ENCODE data around the gene DNM3. TPM values are rescaled to one million over a fixed set of nuclear protein-coding genes. Genes with fewer than 3 reads are reported as not detected.

DNM3 gene
- total and polyA plus RNA-seq, 7 donors = 0.60 to 13.3 (median 3.9) TPM

DNA sequence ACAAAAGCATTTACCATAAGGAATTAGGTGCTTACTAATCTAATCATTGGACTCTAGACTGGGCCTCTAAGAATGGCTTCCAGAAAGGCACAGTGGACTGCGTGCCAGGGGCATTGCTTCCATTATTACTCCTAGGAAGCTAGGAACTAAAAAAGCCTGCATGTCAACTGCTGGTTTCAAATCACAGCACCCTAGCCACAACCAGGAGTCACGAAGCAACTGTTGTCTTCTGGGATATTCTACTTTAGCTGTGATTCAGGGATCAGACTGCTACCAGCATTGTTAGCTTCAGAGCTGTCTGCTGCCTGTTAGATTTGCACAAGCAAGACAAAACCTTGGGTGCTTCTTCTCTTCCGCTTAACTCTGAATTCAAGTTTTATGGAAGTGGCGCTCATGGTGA is 38.3 kb downstream of the DNM3 start:
- no peaks in the 10 kb centered on the region for H3K36me3 ChIP-seq
- no peak for TF ChIP-seq POLR2A (IDR thresholded peaks at IDR 0.05)
- no peak for TF ChIP-seq POLR2AphosphoS5 (IDR thresholded peaks at IDR 0.05)
- intact Hi-C loops (cut with DNase I) = no loop called here
- H3K27ac ChIP-seq = no peak overlapping the region
- H3K4me1 ChIP-seq = no peaks in the 10 kb centered on the region
- DNase-seq = no peak
- 95% methylated on average over 4 of the region's 4 CpGs for WGBS, 2 donors
- no peaks in the 10 kb centered on the region for H3K9me3 ChIP-seq
- H3K27me3 ChIP-seq = no peaks in the 10 kb centered on the region
- H3K4me3 ChIP-seq = no peak overlapping the region

DNA sequence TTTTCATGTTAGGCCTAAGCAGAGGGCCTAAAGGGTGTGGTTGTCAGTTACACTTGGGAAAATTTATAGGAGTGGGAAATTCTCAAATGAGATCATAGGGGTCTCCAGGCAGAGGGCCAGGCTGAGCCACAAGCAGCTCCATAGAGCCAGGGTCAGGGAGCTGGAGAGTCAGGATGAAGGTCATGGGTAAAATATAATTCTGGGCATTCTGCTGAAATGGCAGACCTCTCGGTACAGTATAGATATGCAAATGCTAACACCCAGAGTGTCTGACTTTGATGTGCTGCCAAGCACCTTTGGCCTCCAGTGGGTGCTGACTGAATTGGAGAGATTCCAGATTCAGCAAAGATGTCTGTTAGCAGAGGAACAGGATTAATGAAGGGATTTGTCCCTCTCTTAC is 40.1 kb downstream of the DNM3 start:
- no peaks in the 10 kb centered on the region for H3K36me3 ChIP-seq
- no peak overlapping the region for H3K27ac ChIP-seq
- H3K9me3 ChIP-seq = no peaks in the 10 kb centered on the region
- no peak for TF ChIP-seq EP300 (IDR thresholded peaks at IDR 0.05)
- TF ChIP-seq, protein P1, sequence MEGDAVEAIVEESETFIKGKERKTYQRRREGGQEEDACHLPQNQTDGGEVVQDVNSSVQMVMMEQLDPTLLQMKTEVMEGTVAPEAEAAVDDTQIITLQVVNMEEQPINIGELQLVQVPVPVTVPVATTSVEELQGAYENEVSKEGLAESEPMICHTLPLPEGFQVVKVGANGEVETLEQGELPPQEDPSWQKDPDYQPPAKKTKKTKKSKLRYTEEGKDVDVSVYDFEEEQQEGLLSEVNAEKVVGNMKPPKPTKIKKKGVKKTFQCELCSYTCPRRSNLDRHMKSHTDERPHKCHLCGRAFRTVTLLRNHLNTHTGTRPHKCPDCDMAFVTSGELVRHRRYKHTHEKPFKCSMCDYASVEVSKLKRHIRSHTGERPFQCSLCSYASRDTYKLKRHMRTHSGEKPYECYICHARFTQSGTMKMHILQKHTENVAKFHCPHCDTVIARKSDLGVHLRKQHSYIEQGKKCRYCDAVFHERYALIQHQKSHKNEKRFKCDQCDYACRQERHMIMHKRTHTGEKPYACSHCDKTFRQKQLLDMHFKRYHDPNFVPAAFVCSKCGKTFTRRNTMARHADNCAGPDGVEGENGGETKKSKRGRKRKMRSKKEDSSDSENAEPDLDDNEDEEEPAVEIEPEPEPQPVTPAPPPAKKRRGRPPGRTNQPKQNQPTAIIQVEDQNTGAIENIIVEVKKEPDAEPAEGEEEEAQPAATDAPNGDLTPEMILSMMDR (IDR thresholded peaks at IDR 0.05) = no peak
- TF ChIP-seq POLR2A (IDR thresholded peaks at IDR 0.05) = no peak
- TF ChIP-seq POLR2AphosphoS5 (IDR thresholded peaks at IDR 0.05) = no peak
- no peak for DNase-seq
- WGBS, 2 donors = 22 to 61% methylated on average over 1 of the region's 1 CpG
- H3K4me1 ChIP-seq = no peaks in the 10 kb centered on the region
- H3K4me3 ChIP-seq = no peak overlapping the region
- intact Hi-C loops (cut with DNase I) = no loop called here
- H3K27me3 ChIP-seq = no peaks in the 10 kb centered on the region

DNA sequence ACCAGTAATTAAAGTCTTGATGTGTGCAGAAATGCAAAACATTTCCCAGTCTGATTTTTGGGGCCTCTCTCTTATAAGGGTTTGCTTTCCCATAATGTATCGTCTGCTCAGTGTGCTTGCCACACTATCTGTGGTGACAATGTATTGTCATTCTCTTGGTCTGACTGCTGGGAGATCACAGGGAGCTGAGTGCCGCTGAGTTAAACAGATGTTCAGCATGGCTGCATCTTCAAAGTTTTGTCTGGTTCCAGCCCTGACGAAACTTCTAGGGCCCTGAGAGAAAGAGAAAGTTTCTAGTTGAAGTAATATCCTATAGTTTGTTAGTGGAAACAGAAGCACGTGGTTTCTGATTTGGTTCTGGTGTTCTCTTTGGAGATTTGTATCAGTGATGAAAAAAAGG is 42.6 kb downstream of the DNM3 start:
- no peak for DNase-seq
- 67 to 86% methylated on average over 4 of the region's 4 CpGs for WGBS, 2 donors
- Histone ChIP-seq H3K36me3 (no peaks in the 10 kb centered on the region), H3K27ac (no peak overlapping the region), H3K27me3 (no peaks in the 10 kb centered on the region), H3K4me1 (no peaks in the 10 kb centered on the region), H3K4me3 (no peak overlapping the region), H3K9me3 (no peaks in the 10 kb centered on the region)
- intact Hi-C loops (cut with DNase I) = no loop called here
- TF ChIP-seq, protein P1 (IDR thresholded peaks at IDR 0.05) = no peak
- no peak for TF ChIP-seq POLR2A (IDR thresholded peaks at IDR 0.05)
- no peak for TF ChIP-seq EP300 (IDR thresholded peaks at IDR 0.05)
- TF ChIP-seq POLR2AphosphoS5 (IDR thresholded peaks at IDR 0.05) = no peak

DNA sequence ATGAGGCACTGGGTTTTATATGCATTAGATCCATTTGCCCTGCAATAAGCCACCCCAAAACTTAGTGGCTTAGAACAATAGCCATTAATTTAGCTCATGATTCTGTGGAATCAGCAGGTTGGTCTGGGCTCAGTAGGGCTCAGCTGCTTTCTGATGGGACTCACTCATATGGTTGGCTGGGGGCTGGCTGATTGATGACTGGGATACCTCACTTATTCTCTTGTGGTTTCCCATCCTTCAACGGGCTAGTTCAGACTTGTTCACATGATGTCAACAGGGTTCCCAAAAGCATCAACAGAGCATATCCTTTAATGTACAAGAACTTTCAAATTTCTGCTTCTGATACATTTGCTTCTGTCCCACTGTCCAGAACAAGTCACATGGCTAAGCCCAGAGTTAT is 43.2 kb downstream of the DNM3 start:
- 85 to 88% methylated on average over 1 of the region's 1 CpG for WGBS, 2 donors
- H3K36me3 ChIP-seq = no peaks in the 10 kb centered on the region
- no peaks in the 10 kb centered on the region for H3K27me3 ChIP-seq
- H3K4me1 ChIP-seq = no peaks in the 10 kb centered on the region
- TF ChIP-seq, protein P1 (IDR thresholded peaks at IDR 0.05) = no peak
- TF ChIP-seq POLR2AphosphoS5 (IDR thresholded peaks at IDR 0.05) (no peak), EP300 (IDR thresholded peaks at IDR 0.05) (no peak), POLR2A (IDR thresholded peaks at IDR 0.05) (no peak)
- intact Hi-C loops (cut with DNase I) = no loop called here
- DNase-seq = no peak
- no peak overlapping the region for H3K4me3 ChIP-seq
- no peaks in the 10 kb centered on the region for H3K9me3 ChIP-seq
- no peak overlapping the region for H3K27ac ChIP-seq

DNA sequence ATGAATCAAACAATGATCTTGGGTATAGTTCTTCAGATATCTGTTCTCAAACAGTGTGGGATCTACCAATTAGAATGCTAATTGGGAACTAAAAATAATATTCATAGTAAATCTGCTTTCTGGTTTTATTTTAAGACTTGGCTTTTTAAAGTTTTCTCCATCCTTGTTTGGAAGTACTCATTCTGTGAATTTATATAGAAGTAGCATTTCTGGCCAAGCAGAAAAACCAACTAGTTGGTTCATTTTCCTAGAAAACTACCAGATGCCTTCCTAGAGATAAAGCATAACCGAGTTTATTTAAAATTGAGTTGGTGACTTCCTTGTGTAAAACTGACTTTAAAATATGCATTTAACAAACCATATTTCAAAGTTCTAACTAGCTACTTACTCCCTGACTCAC is 48.8 kb downstream of the DNM3 start:
- no peaks in the 10 kb centered on the region for H3K9me3 ChIP-seq
- no peaks in the 10 kb centered on the region for H3K4me1 ChIP-seq
- no peak overlapping the region for H3K4me3 ChIP-seq
- no peaks in the 10 kb centered on the region for H3K27me3 ChIP-seq
- no peaks in the 10 kb centered on the region for H3K36me3 ChIP-seq
- intact Hi-C loops (cut with DNase I) = no loop called here
- H3K27ac ChIP-seq = no peak overlapping the region
- WGBS, 2 donors = 57 to 73% methylated on average over 1 of the region's 1 CpG
- TF ChIP-seq, protein P1 (IDR thresholded peaks at IDR 0.05) = no peak
- no peak for TF ChIP-seq EP300 (IDR thresholded peaks at IDR 0.05)
- TF ChIP-seq POLR2AphosphoS5 (IDR thresholded peaks at IDR 0.05) = no peak
- TF ChIP-seq POLR2A (IDR thresholded peaks at IDR 0.05) = no peak
- DNase-seq = no peak
